ENCODE results near the gene PDE9A.

GRCh38 chr21:42759594-42759927, 106.1 kb downstream of the PDE9A start:
- TF ChIP-seq CTCF (IDR thresholded peaks at IDR 0.05) = no peak
- TF ChIP-seq EZH2 (IDR thresholded peaks at IDR 0.05; ENCODE audit: borderline replicate concordance, insufficient read depth, low read depth, low read length, poor library complexity, severe bottlenecking) = no peak
